Endodermal cell (in vitro differentiated cells): ENCODE measurements around the gene APOH. TPM values are rescaled to one million over a fixed set of nuclear protein-coding genes. Genes with fewer than 3 reads are reported as not detected.
A peak's percentile ranks its signal among the peaks of the same experiment; 100 is the strongest.
"Not testable (repeated sequence)": the region's sequence is repeated elsewhere in the genome, so short reads cannot be mapped to it uniquely, and the experiment has no call there.

Source experiments
- DNase-seq: peaks from one replicate; pipeline ENCODE4 v3.0.0-alpha.2; 2017
- H3K27ac ChIP-seq: 2 replicates; pipeline ENCODE4 v1.5.1; 2013; ENCODE audit warnings: mild to moderate bottlenecking, low read depth, low read length, moderate library complexity
- H3K27me3 ChIP-seq: 2 replicates; pipeline ENCODE4 v1.6.1; 2013; ENCODE audit warnings: mild to moderate bottlenecking, low read length, moderate library complexity; ENCODE audit not compliant: insufficient read depth, control insufficient read depth, poor library complexity, severe bottlenecking
- H3K36me3 ChIP-seq: 2 replicates; pipeline ENCODE4 v1.7.0; 2013; ENCODE audit warnings: mild to moderate bottlenecking, low read length, moderate library complexity; ENCODE audit not compliant: control insufficient read depth, insufficient read depth
- H3K4me1 ChIP-seq: one replicate; pipeline ENCODE4 v1.7.0; 2013; ENCODE audit warnings: low read length; ENCODE audit not compliant: control insufficient read depth, insufficient read depth
- H3K4me3 ChIP-seq: 2 replicates; pipeline ENCODE4 v1.5.1; 2013; ENCODE audit warnings: mild to moderate bottlenecking, low read length, moderate library complexity
- H3K9ac ChIP-seq: 2 replicates; pipeline ENCODE4 v1.6.1; 2013; ENCODE audit warnings: mild to moderate bottlenecking, low read length, moderate library complexity; ENCODE audit not compliant: poor library complexity, severe bottlenecking; ENCODE audit errors: extremely low read depth
- H3K9me3 ChIP-seq: 2 replicates; pipeline ENCODE4 v1.6.1; 2013; ENCODE audit warnings: mild to moderate bottlenecking, low read length, moderate library complexity; ENCODE audit not compliant: control insufficient read depth
- H3K27ac Mint-ChIP-seq: 2 replicates; pipeline ENCODE4 v1.8.0; 2020; ENCODE audit warnings: mixed read lengths
- H3K27me3 Mint-ChIP-seq: 2 replicates; pipeline ENCODE4 v1.8.0; 2021; ENCODE audit warnings: mild to moderate bottlenecking, mixed read lengths; ENCODE audit not compliant: insufficient read depth
- H3K36me3 Mint-ChIP-seq: 2 replicates; pipeline ENCODE4 v1.8.0; 2020; ENCODE audit warnings: low read depth, mixed read lengths
- H3K4me1 Mint-ChIP-seq: 2 replicates; pipeline ENCODE4 v1.8.0; 2020; ENCODE audit warnings: mixed read lengths
- H3K4me3 Mint-ChIP-seq: 2 replicates; pipeline ENCODE4 v1.8.0; 2020; ENCODE audit warnings: mild to moderate bottlenecking, moderate library complexity, mixed read lengths
- H3K9me3 Mint-ChIP-seq: 2 replicates; pipeline ENCODE4 v1.8.0; 2020; ENCODE audit warnings: mild to moderate bottlenecking, mixed read lengths
- WGBS, 2 experiments: methylation state at CpG; one replicate each; pipeline versions ENCODE4 v1.1.5 to v1.1.7; 2013; ENCODE audit warnings: missing lambda C conversion rate in 2 of 2, mixed read lengths in 1 of 2; ENCODE audit not compliant: insufficient coverage in 1 of 2, insufficient read length in 1 of 2; 5-methylcytosine and 5-hydroxymethylcytosine counted together
- total RNA-seq, 2 donors: library from RNA; stranded (reverse); fragmentation: NEBNext Ultra II Directional in 1 of 2; extraction: Animal tissue kit (Norgen Biotek cat#: 25700) in 1 of 2; gene quantifications; 2 replicates in 1 of 2; 3 replicates in 1 of 2; pipeline ENCODE4 v1.2.1, GENCODE V29; 2021
- TF ChIP-seq, protein P1 (sequence below): fragments of 200-600 bp; sonication (generic); conservative IDR thresholded peaks from 2 replicates; pipeline ENCODE4 v1.5.0; 2021; ENCODE audit warnings: antibody characterized with exemption, mild to moderate bottlenecking

APOH gene
- total RNA-seq, 2 donors from 2014 or later = not detected

DNA sequence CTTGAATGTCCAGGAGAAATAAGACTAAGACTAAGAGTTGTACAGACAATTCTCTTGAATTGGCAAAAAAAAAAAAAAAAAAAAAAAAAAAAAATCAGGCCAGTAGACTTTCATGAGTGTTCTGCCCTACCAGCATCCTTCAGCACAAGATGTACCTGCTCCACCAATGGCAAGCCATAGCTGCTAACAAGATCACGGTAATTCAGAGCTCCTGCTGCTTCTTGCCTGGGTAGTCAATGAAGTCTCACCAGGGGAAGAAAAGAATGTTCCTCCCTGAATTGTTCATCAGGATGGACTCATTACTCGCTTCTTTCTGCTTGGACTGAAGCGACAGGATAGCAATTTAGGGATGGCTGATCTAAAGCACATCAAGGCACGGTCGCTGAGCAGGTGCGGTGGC, 31.1 kb upstream of the APOH start:
- no peak overlapping the region for H3K9ac ChIP-seq
- H3K27me3 Mint-ChIP-seq = no peaks in the 10 kb centered on the region
- H3K27me3 ChIP-seq = no peaks in the 10 kb centered on the region
- H3K4me1 ChIP-seq = no peaks in the 10 kb centered on the region
- no peak overlapping the region for H3K4me3 Mint-ChIP-seq
- peaks cover 5% of the 10 kb centered on the region for H3K9me3 ChIP-seq
- no peaks in the 10 kb centered on the region for H3K36me3 Mint-ChIP-seq
- H3K9me3 Mint-ChIP-seq = peaks cover 7% of the 10 kb centered on the region
- TF ChIP-seq, protein P1, sequence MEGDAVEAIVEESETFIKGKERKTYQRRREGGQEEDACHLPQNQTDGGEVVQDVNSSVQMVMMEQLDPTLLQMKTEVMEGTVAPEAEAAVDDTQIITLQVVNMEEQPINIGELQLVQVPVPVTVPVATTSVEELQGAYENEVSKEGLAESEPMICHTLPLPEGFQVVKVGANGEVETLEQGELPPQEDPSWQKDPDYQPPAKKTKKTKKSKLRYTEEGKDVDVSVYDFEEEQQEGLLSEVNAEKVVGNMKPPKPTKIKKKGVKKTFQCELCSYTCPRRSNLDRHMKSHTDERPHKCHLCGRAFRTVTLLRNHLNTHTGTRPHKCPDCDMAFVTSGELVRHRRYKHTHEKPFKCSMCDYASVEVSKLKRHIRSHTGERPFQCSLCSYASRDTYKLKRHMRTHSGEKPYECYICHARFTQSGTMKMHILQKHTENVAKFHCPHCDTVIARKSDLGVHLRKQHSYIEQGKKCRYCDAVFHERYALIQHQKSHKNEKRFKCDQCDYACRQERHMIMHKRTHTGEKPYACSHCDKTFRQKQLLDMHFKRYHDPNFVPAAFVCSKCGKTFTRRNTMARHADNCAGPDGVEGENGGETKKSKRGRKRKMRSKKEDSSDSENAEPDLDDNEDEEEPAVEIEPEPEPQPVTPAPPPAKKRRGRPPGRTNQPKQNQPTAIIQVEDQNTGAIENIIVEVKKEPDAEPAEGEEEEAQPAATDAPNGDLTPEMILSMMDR = no peak
- H3K36me3 ChIP-seq = no peaks in the 10 kb centered on the region
- H3K4me1 Mint-ChIP-seq = peaks cover 2% of the 10 kb centered on the region
- WGBS, 2 experiments = 89 to 90% methylated on average over 4 to 6 of the region's 6 CpGs
- no peak overlapping the region for H3K27ac Mint-ChIP-seq
- peak; percentile 54 for DNase-seq
- no peak overlapping the region for H3K4me3 ChIP-seq
- no peak overlapping the region for H3K27ac ChIP-seq

DNA sequence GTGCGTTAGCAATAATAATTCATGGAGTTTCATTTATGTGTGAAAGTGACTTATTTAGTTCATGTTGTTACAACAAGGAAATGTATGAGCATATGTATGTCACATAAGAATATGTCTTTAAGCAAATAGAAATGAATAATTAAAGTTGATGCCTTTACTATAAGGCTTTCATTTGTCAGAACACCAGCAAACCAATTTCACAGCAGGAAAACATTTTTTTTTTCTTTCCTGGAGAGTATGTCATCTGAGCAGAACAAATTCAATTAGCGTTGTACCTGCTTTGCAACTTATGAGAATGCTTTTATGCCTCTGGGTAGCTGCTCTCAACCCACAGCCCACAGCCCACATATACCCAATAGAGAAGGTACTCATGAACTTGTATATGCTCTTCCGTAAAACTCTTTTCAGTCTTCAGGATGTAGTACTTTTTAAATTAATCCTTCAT, 26.3 kb upstream of the APOH start:
- Mint-ChIP-seq H3K27ac (no peak overlapping the region), H3K4me1 (no peaks in the 10 kb centered on the region), H3K27me3 (no peaks in the 10 kb centered on the region), H3K9me3 (no peaks in the 10 kb centered on the region), H3K4me3 (no peak overlapping the region), H3K36me3 (no peaks in the 10 kb centered on the region)
- 93 to 100% methylated on average over 2 to 3 of the region's 3 CpGs for WGBS, 2 experiments
- Histone ChIP-seq H3K27me3 (no peaks in the 10 kb centered on the region), H3K9me3 (no peaks in the 10 kb centered on the region), H3K27ac (no peak overlapping the region), H3K9ac (no peak overlapping the region), H3K4me1 (no peaks in the 10 kb centered on the region), H3K4me3 (no peak overlapping the region), H3K36me3 (no peaks in the 10 kb centered on the region)
- DNase-seq = no peak
- TF ChIP-seq, protein P1 = no peak

- Histone ChIP-seq H3K4me1 (no peaks in the 10 kb centered on the region), H3K27ac (no peak overlapping the region), H3K27me3 (no peaks in the 10 kb centered on the region), H3K4me3 (no peak overlapping the region), H3K9me3 (no peaks in the 10 kb centered on the region), H3K9ac (no peak overlapping the region), H3K36me3 (no peaks in the 10 kb centered on the region)
- Mint-ChIP-seq H3K9me3 (no peaks in the 10 kb centered on the region), H3K27ac (no peak overlapping the region), H3K4me3 (no peak overlapping the region), H3K27me3 (no peaks in the 10 kb centered on the region), H3K36me3 (no peaks in the 10 kb centered on the region), H3K4me1 (no peaks in the 10 kb centered on the region)
- TF ChIP-seq, protein P1 = peak; percentile 86
- WGBS, 2 experiments = 62% methylated on average over 3 of the region's 4 CpGs; no CpG with 5 or more reads in 1 of the 2 experiments
- DNase-seq = no peak
These were observed 25.9 kb upstream of the APOH start for GRCh38 chr17:66255112-66255511.

DNA sequence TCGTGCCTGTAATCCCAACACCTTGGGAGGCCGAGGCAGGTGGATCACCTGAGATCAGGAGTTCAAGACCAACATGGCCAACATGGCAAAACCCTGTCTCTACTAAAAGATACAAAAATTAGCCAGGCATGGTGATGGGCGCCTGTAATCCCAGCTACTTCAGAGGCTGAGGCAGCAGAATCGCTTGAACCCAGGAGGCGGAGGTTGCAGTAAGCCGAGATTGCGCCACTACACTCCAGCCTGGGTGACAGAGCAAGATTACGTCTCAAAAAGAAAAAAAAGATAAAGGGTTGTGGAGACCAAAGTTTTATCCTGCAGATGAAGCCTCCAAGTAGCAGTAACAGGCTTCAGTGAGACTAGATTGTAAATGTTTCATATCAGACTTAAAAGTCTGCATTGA, 24.2 kb upstream of the APOH start:
- not testable (repeated sequence) for H3K36me3 Mint-ChIP-seq, H3K4me3 ChIP-seq, H3K36me3 ChIP-seq, H3K4me1 ChIP-seq, H3K27me3 ChIP-seq, H3K9me3 ChIP-seq, H3K27me3 Mint-ChIP-seq, H3K9me3 Mint-ChIP-seq, H3K4me3 Mint-ChIP-seq, H3K4me1 Mint-ChIP-seq, DNase-seq, H3K9ac ChIP-seq, H3K27ac Mint-ChIP-seq, H3K27ac ChIP-seq
- WGBS, 2 experiments = 96% methylated on average over 8 of the region's 8 CpGs
